Left ventricle myocardium inferior (tissue), 1 donor: ENCODE measurements around the gene ARHGAP31. TPM values are rescaled to one million over a fixed set of nuclear protein-coding genes. Genes with fewer than 3 reads are reported as not detected.
"Not testable (repeated sequence)": the region's sequence is repeated elsewhere in the genome, so short reads cannot be mapped to it uniquely, and the experiment has no call there.

ENCODE experiments used
- DNase-seq: peaks from one replicate; pipeline ENCODE4 v3.0.0-alpha.2; 2020
- H3K27ac ChIP-seq: fragments of 200-600 bp; replicated peaks from 2 replicates; pipeline ENCODE4 v1.8.0; 2021
- H3K27me3 ChIP-seq: fragments of 200-600 bp; 2 replicates; pipeline ENCODE4 v1.8.0; 2021; ENCODE audit warnings: low read depth
- H3K36me3 ChIP-seq: fragments of 200-600 bp; 2 replicates; pipeline ENCODE4 v1.8.0; 2021
- H3K4me1 ChIP-seq: fragments of 200-600 bp; 2 replicates; pipeline ENCODE4 v1.8.0; 2021
- H3K4me3 ChIP-seq: fragments of 200-600 bp; 2 replicates; pipeline ENCODE4 v1.8.0; 2021; ENCODE audit warnings: mild to moderate bottlenecking, moderate library complexity
- H3K9me3 ChIP-seq: fragments of 200-600 bp; replicated peaks from 2 replicates; pipeline ENCODE4 v1.8.0; 2021
- CTCF ChIP-seq: fragments of 200-600 bp; IDR thresholded peaks from 2 replicates; pipeline ENCODE4 v1.8.0; 2021; ENCODE audit warnings: antibody characterized with exemption, mild to moderate bottlenecking, borderline replicate concordance
- intact Hi-C: fragments of 100-400 bp; cut with micrococcal nuclease; formaldehyde crosslinking; loops from one replicate; pipeline ENCODE4 v1.11.0; 2022
- total RNA-seq: library from RNA; stranded (reverse); fragmentation: NEBNext Ultra II Directional; extraction: Animal tissue kit (Norgen Biotek cat#: 25700); gene quantifications from one replicate; pipeline ENCODE4 v1.2.1, GENCODE V29; 2021
- donor health status: DM: no; HTN: yes; CAD: no; lungs with severe emphysema.

Gene ARHGAP31
- total RNA-seq, 1 donor from 2014 or later: 38.0 TPM

GRCh38 chr3:119258915-119259314, 35.3 kb upstream of the ARHGAP31 start:
- Histone ChIP-seq H3K27ac (peak overlapping the region; percentile 45), H3K9me3 (no peaks in the 10 kb centered on the region), H3K36me3 (no peaks in the 10 kb centered on the region), H3K4me1 (peaks cover 14% of the 10 kb centered on the region), H3K4me3 (no peak overlapping the region), H3K27me3 (no peaks in the 10 kb centered on the region)
- no peak for TF ChIP-seq CTCF
- intact Hi-C loops: no loop called here
- no peak for DNase-seq

GRCh38 chr3:119259821-119260220, 34.4 kb upstream of the ARHGAP31 start:
- no peaks in the 10 kb centered on the region for H3K27me3 ChIP-seq

GRCh38 chr3:119261055-119261454, 33.1 kb upstream of the ARHGAP31 start:
- no peak for DNase-seq
- H3K4me3 ChIP-seq: no peak overlapping the region
- no peak for TF ChIP-seq CTCF
- no peaks in the 10 kb centered on the region for H3K9me3 ChIP-seq
- H3K4me1 ChIP-seq: peaks cover 9% of the 10 kb centered on the region
- no peaks in the 10 kb centered on the region for H3K36me3 ChIP-seq
- intact Hi-C loops: no loop called here
- no peak overlapping the region for H3K27ac ChIP-seq
- no peaks in the 10 kb centered on the region for H3K27me3 ChIP-seq

More at GRCh38 chr3:119259821-119260220, 34.4 kb upstream of the ARHGAP31 start:
- Histone ChIP-seq H3K4me1 (peaks cover 9% of the 10 kb centered on the region), H3K4me3 (no peak overlapping the region), H3K27ac (no peak overlapping the region), H3K36me3 (no peaks in the 10 kb centered on the region), H3K9me3 (no peaks in the 10 kb centered on the region)
- DNase-seq: no peak
- TF ChIP-seq CTCF: no peak
- intact Hi-C loops: no loop called here

- DNase-seq, H3K4me1 ChIP-seq, intact Hi-C loops, H3K4me3 ChIP-seq, H3K36me3 ChIP-seq, H3K27me3 ChIP-seq, H3K9me3 ChIP-seq, H3K27ac ChIP-seq: not testable (repeated sequence)
These were observed 24.0 kb upstream of the ARHGAP31 start for GRCh38 chr3:119270212-119270611.

- intact Hi-C loops: no loop called here
- DNase-seq: no peak
- H3K9me3 ChIP-seq: no peaks in the 10 kb centered on the region
- H3K4me3 ChIP-seq: no peak overlapping the region
- peak overlapping the region; percentile 34 for H3K27ac ChIP-seq
- TF ChIP-seq CTCF: no peak
- peaks cover 52% of the 10 kb centered on the region for H3K4me1 ChIP-seq
- H3K36me3 ChIP-seq: no peaks in the 10 kb centered on the region
- no peaks in the 10 kb centered on the region for H3K27me3 ChIP-seq
These were observed 17.5 kb upstream of the ARHGAP31 start for GRCh38 chr3:119276680-119277079.

- Histone ChIP-seq H3K4me1 (peaks cover 52% of the 10 kb centered on the region), H3K9me3 (peaks cover 11% of the 10 kb centered on the region), H3K27me3 (no peaks in the 10 kb centered on the region), H3K27ac (peak overlapping the region; percentile 93), H3K36me3 (no peaks in the 10 kb centered on the region), H3K4me3 (peak overlapping the region; percentile 38)
- no peak for TF ChIP-seq CTCF
- peak; percentile 75 for DNase-seq
- intact Hi-C loops: no loop called here
These were observed 15.1 kb upstream of the ARHGAP31 start for GRCh38 chr3:119279101-119279554.
